A549 treated with DMSO at 1 μM for 4 hours (cell line): ENCODE data around the gene PSMB10. TPM values are rescaled to one million over a fixed set of nuclear protein-coding genes. Genes with fewer than 3 reads are reported as not detected.

Experiments used
- total RNA-seq: library from RNA; stranded (reverse); fragments of 200-300 nt; extraction: Qiagen RNA extraction; gene quantifications from 5 replicates; pipeline ENCODE4 v1.2.3, GENCODE V29; 2022; ENCODE audit warnings: low read depth

The PSMB10 gene
- total RNA-seq, result 45.3 to 56.5 TPM (median 47.3 TPM) in 5 replicates

DNA sequence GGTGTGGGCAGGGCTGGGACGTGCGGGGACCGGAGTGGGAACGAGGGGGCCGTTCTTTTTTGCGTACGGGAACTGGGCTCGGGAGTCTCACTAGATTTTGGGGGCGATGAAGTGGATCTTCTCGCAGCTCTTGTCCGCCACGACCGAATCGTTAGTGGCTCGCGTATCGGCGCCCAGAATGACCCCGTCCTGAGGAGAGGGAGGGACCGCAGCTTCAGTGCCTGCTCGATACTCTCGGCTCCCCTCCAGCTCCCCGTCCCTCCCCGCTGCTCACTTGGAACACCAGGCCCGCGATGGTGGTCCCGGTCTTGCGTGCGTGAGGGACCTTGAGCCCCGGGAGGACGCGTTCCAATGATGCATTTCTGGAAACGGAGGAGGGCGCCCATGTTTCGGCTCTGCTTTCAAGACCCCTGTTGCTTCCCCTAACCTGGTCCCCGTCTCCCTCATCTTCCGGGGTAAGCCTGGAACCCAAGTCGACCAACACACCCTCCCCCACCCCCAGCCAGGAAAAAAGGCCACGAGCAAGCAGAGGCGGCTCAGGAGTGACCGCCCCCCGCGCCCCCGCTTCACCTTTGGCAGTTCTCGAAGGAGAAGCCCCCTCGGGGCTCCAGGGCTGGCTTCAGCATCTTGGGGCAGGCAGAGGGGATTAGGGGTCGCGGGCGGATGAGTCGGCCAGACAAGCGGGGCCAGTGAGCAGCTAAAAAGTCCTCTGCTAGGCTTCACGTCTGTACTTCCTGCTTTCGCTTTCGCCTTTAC is at the start of gene PSMB10:
TSS of gene PSMB10 (minus strand) at position 727 of the 756 bp plus-strand sequence. CDS start at position 626, 101 bp downstream.

GRCh38 chr16:67979955-67980678 is 43.5 kb upstream of the PSMB10 start, which contains the start of gene DPEP3:
Gene DPEP3 (minus strand): TSS chr16:67980499. CDS start chr16:67980380, 119 bp downstream.

DNA sequence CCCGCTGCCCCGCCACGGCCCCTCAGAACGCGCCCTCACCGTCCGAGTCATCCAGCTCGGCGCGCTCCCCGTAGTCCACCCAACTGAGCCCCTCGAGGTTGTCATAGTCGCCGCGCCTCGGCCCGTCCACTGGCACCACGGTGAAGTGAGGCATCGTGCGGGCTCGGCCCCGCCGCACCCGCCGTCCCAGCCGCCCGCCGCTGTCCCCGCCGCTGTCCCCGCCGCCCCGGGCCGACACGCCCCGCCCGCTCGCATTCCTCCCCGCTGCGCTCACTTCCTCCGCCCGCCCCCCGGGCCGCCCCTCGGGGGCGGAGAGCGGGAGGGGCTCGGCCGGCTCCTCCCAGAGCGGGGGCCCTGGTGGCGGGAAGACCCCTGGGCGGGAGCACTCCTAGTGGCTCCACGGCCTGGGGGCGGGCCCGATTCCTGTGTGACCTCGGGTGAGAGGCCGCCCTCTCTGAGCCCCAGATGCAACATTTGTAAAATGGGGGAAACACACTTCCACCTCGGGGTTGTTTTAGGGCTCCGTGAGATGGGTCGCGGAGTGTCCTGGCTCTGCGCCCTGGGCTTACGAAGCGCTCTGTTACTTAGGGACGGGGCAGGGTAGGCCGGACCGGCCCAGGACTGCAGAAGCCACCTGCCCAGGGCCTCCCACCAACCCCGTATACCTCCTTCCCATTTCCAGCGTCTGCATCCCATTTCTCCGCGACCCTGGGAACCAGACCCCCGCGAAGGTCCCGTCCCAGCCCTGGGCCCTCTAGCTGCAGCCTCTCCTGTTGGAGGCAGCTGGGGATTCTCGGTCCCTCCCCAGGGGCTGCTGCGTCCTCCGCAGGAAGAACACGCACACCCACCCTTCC is 32.0 kb upstream of the PSMB10 start, which contains the start of gene SLC12A4:
TSS of gene SLC12A4 (minus strand) at position 238 of the 854 bp plus-strand sequence. CDS start at position 154, 84 bp downstream.

DNA sequence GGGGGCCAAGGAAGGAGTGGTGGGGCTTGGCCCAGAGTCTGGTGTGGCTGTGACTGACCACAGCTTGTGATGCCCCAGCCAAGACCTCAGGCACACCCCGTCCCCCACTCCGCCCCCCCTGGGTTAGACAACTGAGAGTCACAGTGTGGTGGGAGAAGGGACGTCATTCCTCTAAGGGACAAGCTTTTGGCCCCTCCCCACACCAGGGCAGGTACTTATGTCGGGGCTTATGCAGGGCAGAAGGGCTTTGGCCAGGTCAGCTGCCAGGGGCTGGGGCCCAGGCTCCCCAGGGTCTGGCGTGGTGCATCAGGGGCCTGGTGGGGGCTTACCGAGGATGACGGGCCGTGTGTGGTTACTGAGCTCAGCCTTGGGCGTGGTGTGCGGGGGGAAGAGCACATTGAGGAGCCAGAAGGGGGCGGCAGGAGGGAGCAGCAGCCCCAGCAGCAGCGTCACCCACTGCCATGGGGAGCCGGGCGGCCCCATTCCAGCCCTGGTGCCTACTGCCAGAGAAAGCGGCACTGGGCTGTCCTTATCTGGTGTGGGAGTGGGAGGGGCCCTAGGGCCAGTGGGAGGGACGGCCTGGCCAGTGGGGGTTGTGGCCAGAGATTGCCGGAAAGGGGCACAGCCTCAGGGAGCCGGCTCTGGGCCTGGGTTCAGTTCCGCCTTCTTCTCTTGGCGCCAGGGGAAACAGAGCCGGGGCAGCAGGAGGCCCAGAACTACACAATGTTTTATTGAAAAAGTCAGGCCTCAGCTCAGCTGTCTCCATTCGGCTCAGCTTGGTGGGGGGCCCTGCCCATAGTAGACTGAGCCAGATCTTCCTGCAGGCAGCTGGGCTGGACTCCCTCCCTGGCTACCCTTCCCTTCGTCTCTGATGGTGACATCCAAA is 7.2 kb upstream of the PSMB10 start, which contains the start of gene LCAT:
TSS of gene LCAT (minus strand) at position 502 of the 886 bp plus-strand sequence. CDS start at position 483, 19 bp downstream.

DNA sequence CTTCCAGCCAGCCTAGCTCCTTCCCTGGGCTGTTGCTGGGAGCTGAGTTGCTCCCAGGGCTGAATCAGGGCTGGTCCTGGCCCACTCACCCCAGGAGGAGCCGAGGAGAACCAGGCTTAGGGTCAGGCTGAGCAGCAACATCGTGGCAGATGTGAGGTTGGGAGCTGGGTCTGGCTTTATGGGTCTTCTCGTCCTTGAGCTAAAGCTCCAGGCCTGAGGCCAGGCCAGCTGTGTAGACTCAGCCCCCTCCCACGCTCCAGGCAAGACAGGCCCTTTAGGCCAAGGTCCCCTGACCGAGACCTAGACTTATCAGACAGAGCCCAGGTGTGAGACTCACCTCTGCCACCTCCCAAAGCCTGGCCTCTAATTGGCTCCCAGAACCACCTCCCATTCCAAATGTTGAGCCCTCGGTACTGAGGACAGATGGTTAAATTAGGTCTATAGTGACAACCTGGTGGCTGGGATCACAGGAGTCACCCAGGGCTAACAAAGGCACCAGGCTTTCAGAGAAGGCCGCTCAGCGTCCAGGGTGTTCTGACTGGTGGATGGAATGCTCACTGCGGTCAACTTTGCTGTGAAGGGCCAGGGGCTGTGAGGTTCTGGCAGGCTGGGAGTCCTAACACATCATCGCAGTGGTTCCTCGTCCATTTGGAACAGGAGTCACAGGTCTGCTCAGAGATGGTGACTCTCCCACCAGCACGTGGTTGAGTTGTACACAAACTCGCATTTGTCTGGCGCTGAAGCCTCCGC is 4.8 kb downstream of the PSMB10 start, which contains the start of gene CTRL:
TSS of gene CTRL (minus strand) at position 151 of the 750 bp plus-strand sequence. CDS start at position 141, 10 bp downstream.

DNA sequence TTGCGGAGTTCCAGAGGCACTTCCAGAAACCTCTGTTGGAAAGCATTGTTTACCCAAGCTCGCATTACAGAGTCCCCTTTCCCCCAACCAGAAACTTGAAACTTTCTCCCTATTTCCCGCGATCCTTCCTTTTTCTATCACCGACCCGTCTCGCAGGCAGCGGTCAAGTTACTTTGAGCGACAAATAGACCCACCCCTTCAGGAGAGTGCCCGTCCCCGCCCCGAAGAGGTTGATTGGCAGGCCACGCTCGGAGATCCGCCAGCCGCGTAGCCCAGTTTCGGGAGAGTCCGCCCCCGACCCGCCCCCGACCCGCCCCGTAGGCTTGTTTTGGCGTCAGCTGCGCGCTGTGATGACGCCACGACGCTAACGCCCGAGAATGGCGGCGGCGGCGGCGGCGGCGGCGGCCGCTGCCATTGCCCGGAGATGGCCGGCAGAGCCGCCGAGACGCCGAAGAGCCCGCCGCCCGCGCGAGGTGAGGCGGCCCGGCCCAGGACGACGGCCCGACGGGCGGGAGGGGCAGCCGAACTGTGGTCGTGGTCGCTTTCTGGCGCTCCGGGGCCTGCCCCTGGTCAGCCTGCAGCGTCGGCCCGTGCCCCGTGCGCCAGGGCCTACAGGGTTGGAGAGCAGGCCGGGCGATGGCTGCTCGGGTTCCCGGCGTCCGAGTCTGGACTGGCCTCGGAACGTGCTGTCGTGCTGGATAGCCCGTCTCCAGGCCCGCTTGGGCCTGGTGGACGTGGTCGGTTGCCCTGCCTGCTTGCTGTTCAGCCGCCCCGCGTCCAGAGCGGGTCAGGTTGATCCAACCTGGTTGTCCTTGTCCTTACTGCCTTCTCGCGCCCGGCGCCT is 43.5 kb downstream of the PSMB10 start, which contains the start of gene PSKH1:
TSS of gene PSKH1 (plus strand) at position 356 of the 844 bp plus-strand sequence. CDS start 15,496 bp downstream, outside the sequence.

DNA sequence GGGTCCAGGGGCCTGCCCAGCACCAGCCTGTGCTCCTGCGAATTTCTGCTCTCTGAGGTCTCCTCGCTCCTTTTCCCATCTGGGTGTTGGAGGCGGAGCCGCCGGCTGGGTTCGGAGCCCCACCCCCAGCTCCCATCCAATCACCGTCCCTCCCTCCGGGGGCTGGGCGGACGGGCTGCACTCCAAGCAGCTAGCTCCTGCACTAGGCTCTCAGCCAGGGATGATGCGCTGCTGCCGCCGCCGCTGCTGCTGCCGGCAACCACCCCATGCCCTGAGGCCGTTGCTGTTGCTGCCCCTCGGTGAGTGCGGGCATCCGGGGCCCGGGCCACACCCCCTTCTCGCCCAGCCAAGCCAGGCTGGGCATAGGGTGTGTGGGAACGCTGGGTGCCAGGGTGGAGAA is 52.0 kb downstream of the PSMB10 start, which contains the start of gene NRN1L:
TSS of gene NRN1L (plus strand) at position 202 of the 400 bp plus-strand sequence. CDS start at position 221, 19 bp downstream.

Other genes with a start within 250 kb of the PSMB10 start
- 16.1 to 17.8 TPM (median 17.5 TPM) in 5 replicates for gene GFOD2, start 217.5 kb downstream of the PSMB10 start, total RNA-seq
- gene RANBP10, start 130.3 kb downstream of the PSMB10 start, total RNA-seq, result 8.5 to 11.0 TPM (median 9.6 TPM) in 5 replicates
- 0.32 to 0.56 TPM (median 0.47 TPM) in 5 replicates for gene TSNAXIP1, start 130.0 kb downstream of the PSMB10 start, total RNA-seq
- 25.6 to 42.9 TPM (median 41.3 TPM) in 5 replicates for gene THAP11, start 94.5 kb downstream of the PSMB10 start, total RNA-seq
- 229 to 266 TPM (median 237 TPM) in 5 replicates for gene NUTF2, start 89.9 kb downstream of the PSMB10 start, total RNA-seq
- gene CENPT, start 89.2 kb downstream of the PSMB10 start, total RNA-seq, result 27.0 to 30.7 TPM (median 29.1 TPM) in 5 replicates
- 45.9 to 72.1 TPM (median 66.4 TPM) in 5 replicates for gene EDC4, start 63.8 kb downstream of the PSMB10 start, total RNA-seq
- 0.22 to 0.29 TPM in 2 of 5 replicates, not detected in the others for gene NRN1L, start 52.0 kb downstream of the PSMB10 start, total RNA-seq
- gene PSKH1, start 43.6 kb downstream of the PSMB10 start, total RNA-seq, result 12.7 to 20.2 TPM (median 14.9 TPM) in 5 replicates
- gene CTRL, start 5.0 kb downstream of the PSMB10 start, total RNA-seq, result 1.5 to 2.2 TPM (median 2.0 TPM) in 5 replicates
- gene LCAT, start 7.3 kb upstream of the PSMB10 start, total RNA-seq, result 6.7 to 11.9 TPM (median 10.9 TPM) in 5 replicates
- 25.2 to 32.7 TPM (median 29.1 TPM) in 5 replicates for gene SLC12A4, start 31.8 kb upstream of the PSMB10 start, total RNA-seq
- gene DPEP3, start 43.6 kb upstream of the PSMB10 start, total RNA-seq, result not detected in 5 replicates
- not detected in 5 replicates for gene DPEP2, start 62.6 kb upstream of the PSMB10 start, total RNA-seq
- gene DPEP2NB, start 79.1 kb upstream of the PSMB10 start, total RNA-seq, result not detected in 5 replicates
- gene DDX28, start 86.4 kb upstream of the PSMB10 start, total RNA-seq, result 19.6 to 20.7 TPM (median 20.1 TPM) in 5 replicates
- 16.1 to 19.0 TPM (median 18.4 TPM) in 5 replicates for gene DUS2, start 86.4 kb upstream of the PSMB10 start, total RNA-seq
- gene NFATC3, start 148.5 kb upstream of the PSMB10 start, total RNA-seq, result 14.7 to 19.0 TPM (median 18.8 TPM) in 5 replicates